Cardiac fibroblast (primary cell): Measurements from ENCODE around the gene RBM46.

Experiments
- DNase-seq, 2 donors: peaks; one replicate each; pipeline versions ENCODE4 v3.0.0 to v3.0.0-alpha.2; 2010; ENCODE audit warnings: low read depth in 2 of 2
- H3K4me3 ChIP-seq, 2 donors: replicated peaks in 1 of 2; 1 replicate in 1 of 2; 2 replicates in 1 of 2; pipeline ENCODE4 v1.5.1; 2011; ENCODE audit warnings: low read depth in 2 of 2, low read length in 2 of 2, mild to moderate bottlenecking in 2 of 2, moderate library complexity in 1 of 2
- CTCF ChIP-seq: IDR thresholded peaks from one replicate; pipeline ENCODE4 v1.5.1; 2011; ENCODE audit warnings: low read depth, mild to moderate bottlenecking, low read length, inconsistent platforms

RBM46 gene

GRCh38 chr4:154740462-154740861 is 40.6 kb upstream of the RBM46 start:
- H3K4me3 ChIP-seq = no peak overlapping the region
- no peak for DNase-seq
- TF ChIP-seq CTCF = no peak

GRCh38 chr4:154741131-154741665 is 39.9 kb upstream of the RBM46 start:
- no peak for TF ChIP-seq CTCF
- DNase-seq = no peak
- H3K4me3 ChIP-seq = no peak overlapping the region

GRCh38 chr4:154741922-154742850 is 38.9 kb upstream of the RBM46 start:
- peak; percentile 2 to 23 for DNase-seq
- no peak for TF ChIP-seq CTCF
- no peak overlapping the region for H3K4me3 ChIP-seq

- no peak for TF ChIP-seq CTCF
- peak within 1 kb of the TSS; percentile 30 to 38 for H3K4me3 ChIP-seq
- DNase-seq = no peak
Measured at GRCh38 chr4:154743683-154744340, 37.3 kb upstream of the RBM46 start, which contains the start of gene LRAT. TSS of gene LRAT (plus strand) at chr4:154744000. CDS start at chr4:154744327, 327 bp downstream.

- TF ChIP-seq CTCF = no peak
- H3K4me3 ChIP-seq = no peak overlapping the region
Measured at GRCh38 chr4:154744341-154744926, 36.6 kb upstream of the RBM46 start.

GRCh38 chr4:154757713-154758112 is 23.4 kb upstream of the RBM46 start:
- no peak for DNase-seq
- TF ChIP-seq CTCF = no peak
- H3K4me3 ChIP-seq = no peak overlapping the region

More at GRCh38 chr4:154744341-154744926, 36.6 kb upstream of the RBM46 start:
- DNase-seq = no peak
